Retinal pigment epithelial cell (primary cell): ENCODE data around the gene PPOX.

ENCODE experiments used
- DNase-seq: peaks from one replicate; pipeline ENCODE4 v3.0.0-alpha.2; 2010; ENCODE audit warnings: low read depth
- H3K4me3 ChIP-seq: 2 replicates; pipeline ENCODE4 v1.5.1; 2011; ENCODE audit warnings: mild to moderate bottlenecking, low read length, control low read depth, moderate library complexity
- TF ChIP-seq, protein P1 (sequence below): conservative IDR thresholded peaks from 2 replicates; pipeline ENCODE4 v1.5.1; 2011; ENCODE audit warnings: low read depth, low read length, control low read depth, inconsistent platforms

The PPOX gene

GRCh38 chr1:161157867-161158266 is 8.4 kb upstream of the PPOX start:
- TF ChIP-seq, protein P1, sequence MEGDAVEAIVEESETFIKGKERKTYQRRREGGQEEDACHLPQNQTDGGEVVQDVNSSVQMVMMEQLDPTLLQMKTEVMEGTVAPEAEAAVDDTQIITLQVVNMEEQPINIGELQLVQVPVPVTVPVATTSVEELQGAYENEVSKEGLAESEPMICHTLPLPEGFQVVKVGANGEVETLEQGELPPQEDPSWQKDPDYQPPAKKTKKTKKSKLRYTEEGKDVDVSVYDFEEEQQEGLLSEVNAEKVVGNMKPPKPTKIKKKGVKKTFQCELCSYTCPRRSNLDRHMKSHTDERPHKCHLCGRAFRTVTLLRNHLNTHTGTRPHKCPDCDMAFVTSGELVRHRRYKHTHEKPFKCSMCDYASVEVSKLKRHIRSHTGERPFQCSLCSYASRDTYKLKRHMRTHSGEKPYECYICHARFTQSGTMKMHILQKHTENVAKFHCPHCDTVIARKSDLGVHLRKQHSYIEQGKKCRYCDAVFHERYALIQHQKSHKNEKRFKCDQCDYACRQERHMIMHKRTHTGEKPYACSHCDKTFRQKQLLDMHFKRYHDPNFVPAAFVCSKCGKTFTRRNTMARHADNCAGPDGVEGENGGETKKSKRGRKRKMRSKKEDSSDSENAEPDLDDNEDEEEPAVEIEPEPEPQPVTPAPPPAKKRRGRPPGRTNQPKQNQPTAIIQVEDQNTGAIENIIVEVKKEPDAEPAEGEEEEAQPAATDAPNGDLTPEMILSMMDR = no peak
- DNase-seq = no peak
- H3K4me3 ChIP-seq = no peak overlapping the region

- H3K4me3 ChIP-seq = peak overlapping the region; percentile 87
- no peak for DNase-seq
- TF ChIP-seq, protein P1 = no peak
Measured at GRCh38 chr1:161158316-161159010, 7.8 kb upstream of the PPOX start.

DNA sequence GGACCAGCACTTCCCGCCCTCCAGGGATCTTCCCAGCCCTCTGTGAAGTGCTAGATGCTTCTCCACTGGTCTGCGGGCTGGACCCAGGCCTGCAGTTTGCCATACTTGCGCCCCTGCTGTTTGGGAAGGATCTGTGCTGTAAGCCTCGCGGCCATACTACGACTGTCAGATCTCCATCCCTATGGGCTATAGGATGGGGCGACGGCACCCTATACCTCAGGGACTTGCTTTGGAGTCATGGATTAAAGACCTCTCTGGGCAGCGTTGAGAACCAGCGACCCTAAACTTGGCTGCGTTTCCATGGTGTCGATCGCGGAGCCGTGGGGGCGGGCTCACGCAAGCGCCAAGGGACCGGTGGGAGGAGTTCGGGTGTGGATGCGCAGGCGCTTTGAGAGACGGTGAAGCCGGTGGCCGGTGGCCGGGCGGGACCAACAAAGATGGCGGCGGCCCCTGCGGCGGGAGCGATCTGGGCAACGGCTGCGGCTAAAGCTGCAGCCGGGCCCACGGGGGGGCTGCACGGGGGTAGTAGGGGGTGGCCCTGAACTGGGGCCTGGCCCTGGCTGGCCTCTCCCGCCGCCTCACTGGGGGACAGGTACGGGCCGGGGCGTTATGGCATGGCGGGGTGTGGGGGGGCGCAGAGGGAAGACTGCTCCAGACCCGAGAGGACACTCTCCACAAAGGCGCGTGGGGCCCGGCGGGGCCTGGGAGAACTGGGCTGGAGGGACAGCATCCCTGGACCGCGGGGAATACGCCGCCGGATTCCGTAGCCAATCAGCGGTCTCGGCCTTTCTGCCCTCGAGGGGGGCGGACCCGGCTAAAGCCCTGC is 6.9 kb upstream of the PPOX start, which contains the start of gene USP21:
Gene USP21 (plus strand): TSS at position 414 of the 826 bp plus-strand sequence. CDS start 1,141 bp downstream, outside the sequence.
- no peak for DNase-seq
- TF ChIP-seq, protein P1 = peak; percentile 42
- H3K4me3 ChIP-seq = peak within 1 kb of the TSS; percentile 87

- no peak for DNase-seq
- TF ChIP-seq, protein P1 = no peak
- H3K4me3 ChIP-seq = peak overlapping the region; percentile 87
Measured at GRCh38 chr1:161159913-161160243, 6.3 kb upstream of the PPOX start.

DNA sequence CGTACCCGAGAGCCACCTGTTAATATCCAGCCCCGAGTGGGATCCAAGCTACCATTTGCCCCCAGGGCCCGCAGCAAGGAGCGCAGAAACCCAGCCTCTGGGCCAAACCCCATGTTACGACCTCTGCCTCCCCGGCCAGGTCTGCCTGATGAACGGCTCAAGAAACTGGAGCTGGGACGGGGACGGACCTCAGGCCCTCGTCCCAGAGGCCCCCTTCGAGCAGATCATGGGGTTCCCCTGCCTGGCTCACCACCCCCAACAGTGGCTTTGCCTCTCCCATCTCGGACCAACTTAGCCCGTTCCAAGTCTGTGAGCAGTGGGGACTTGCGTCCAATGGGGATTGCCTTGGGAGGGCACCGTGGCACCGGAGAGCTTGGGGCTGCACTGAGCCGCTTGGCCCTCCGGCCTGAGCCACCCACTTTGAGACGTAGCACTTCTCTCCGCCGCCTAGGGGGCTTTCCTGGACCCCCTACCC is 5.5 kb upstream of the PPOX start:
- no peak for DNase-seq
- TF ChIP-seq, protein P1 = no peak
- H3K4me3 ChIP-seq = no peak overlapping the region

- no peak overlapping the region for H3K4me3 ChIP-seq
- no peak for DNase-seq
- TF ChIP-seq, protein P1 = no peak
Measured at GRCh38 chr1:161161652-161162051, 4.6 kb upstream of the PPOX start.
